Measurements from ENCODE around the gene ITPR1.

DNA sequence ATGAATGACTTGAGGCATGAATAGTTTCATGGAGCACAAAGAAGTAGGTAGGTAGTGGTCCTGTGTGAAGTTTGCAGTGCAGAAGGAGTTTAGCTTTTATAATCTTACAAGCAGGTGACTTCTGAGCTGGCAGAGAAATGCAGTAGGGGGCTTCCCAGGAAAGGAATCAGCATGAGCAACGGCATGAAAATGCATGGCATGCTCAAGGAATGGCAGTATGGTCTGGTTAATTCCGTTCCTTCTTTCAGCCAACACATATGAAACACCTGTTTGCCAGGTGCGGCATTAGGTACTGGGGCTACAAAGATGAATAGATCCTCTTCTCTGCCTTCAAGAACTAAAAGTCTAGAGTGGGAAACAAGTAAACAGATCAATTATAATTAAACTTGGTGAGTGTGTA is 348.1 kb downstream of the ITPR1 start:
- TF ChIP-seq CTCF (IDR thresholded peaks at IDR 0.05) = no peak
- TF ChIP-seq TCF7L2 (IDR thresholded peaks at IDR 0.05; ENCODE audit: low read depth, low read length) = no peak

Measured in Panc1 (cell line).